ENCODE measurements around the gene C3orf18. TPM values are rescaled to one million over a fixed set of nuclear protein-coding genes. Genes with fewer than 3 reads are reported as not detected.
"Not testable (repeated sequence)": the region's sequence is repeated elsewhere in the genome, so short reads cannot be mapped to it uniquely, and the experiment has no call there.

C3orf18 gene
- total RNA-seq, 1 donor from 2014 or later, result 10.8 TPM

GRCh38 chr3:50517721-50518206 is 49.8 kb downstream of the C3orf18 start:
- Histone ChIP-seq H3K27ac (no peak overlapping the region), H3K4me1 (peaks cover 19% of the 10 kb centered on the region), H3K36me3 (no peaks in the 10 kb centered on the region), H3K9me3 (no peaks in the 10 kb centered on the region), H3K27me3 (no peaks in the 10 kb centered on the region), H3K4me3 (no peak overlapping the region)
- intact Hi-C loops (cut with DNase I), result no loop called here
- TF ChIP-seq POLR2A (IDR thresholded peaks at IDR 0.05), result no peak
- no peak for TF ChIP-seq POLR2AphosphoS5 (IDR thresholded peaks at IDR 0.05; ENCODE audit: insufficient read depth in 1 of 2, low read depth in 1 of 2)
- TF ChIP-seq CTCF (IDR thresholded peaks at IDR 0.05), result no peak
- no peak for DNase-seq (ENCODE audit: extremely low spot score in 2 of 2)

- Histone ChIP-seq H3K4me1 (peaks cover 19% of the 10 kb centered on the region), H3K27ac (peak overlapping the region; percentile 19), H3K27me3 (no peaks in the 10 kb centered on the region), H3K9me3 (no peaks in the 10 kb centered on the region), H3K36me3 (no peaks in the 10 kb centered on the region), H3K4me3 (no peak overlapping the region)
- intact Hi-C loops (cut with DNase I), result no loop called here
- TF ChIP-seq POLR2A (IDR thresholded peaks at IDR 0.05) (no peak), CTCF (IDR thresholded peaks at IDR 0.05) (no peak), POLR2AphosphoS5 (IDR thresholded peaks at IDR 0.05; ENCODE audit: insufficient read depth in 1 of 2, low read depth in 1 of 2) (no peak)
- DNase-seq (ENCODE audit: extremely low spot score in 2 of 2), result no peak
Measured at GRCh38 chr3:50516440-50516871, 51.1 kb downstream of the C3orf18 start.

GRCh38 chr3:50515565-50516439 is 51.7 kb downstream of the C3orf18 start:
- H3K36me3 ChIP-seq, result no peaks in the 10 kb centered on the region
- no peak for DNase-seq (ENCODE audit: extremely low spot score in 2 of 2)
- H3K27me3 ChIP-seq, result no peaks in the 10 kb centered on the region
- no peak for TF ChIP-seq POLR2A (IDR thresholded peaks at IDR 0.05)
- peak overlapping the region; percentile 19 for H3K27ac ChIP-seq
- peaks cover 19% of the 10 kb centered on the region for H3K4me1 ChIP-seq
- H3K9me3 ChIP-seq, result no peaks in the 10 kb centered on the region
- H3K4me3 ChIP-seq, result peak overlapping the region in 1 of 2 donors; percentile 11
- intact Hi-C loops (cut with DNase I), result no loop called here

- H3K4me3 ChIP-seq; H3K9me3 ChIP-seq; H3K27me3 ChIP-seq; H3K27ac ChIP-seq; DNase-seq (ENCODE audit: extremely low spot score in 2 of 2); H3K36me3 ChIP-seq; intact Hi-C loops (cut with DNase I): not testable (repeated sequence)
- peaks cover 19% of the 10 kb centered on the region for H3K4me1 ChIP-seq
Measured at GRCh38 chr3:50512908-50513307, 54.6 kb downstream of the C3orf18 start.

GRCh38 chr3:50512131-50512530 is 55.4 kb downstream of the C3orf18 start:
- Histone ChIP-seq H3K9me3 (no peaks in the 10 kb centered on the region), H3K36me3 (no peaks in the 10 kb centered on the region), H3K4me1 (peaks cover 19% of the 10 kb centered on the region), H3K27me3 (no peaks in the 10 kb centered on the region), H3K4me3 (no peak overlapping the region), H3K27ac (no peak overlapping the region)
- TF ChIP-seq POLR2A (IDR thresholded peaks at IDR 0.05) (no peak), CTCF (IDR thresholded peaks at IDR 0.05) (no peak), POLR2AphosphoS5 (IDR thresholded peaks at IDR 0.05; ENCODE audit: insufficient read depth in 1 of 2, low read depth in 1 of 2) (no peak)
- intact Hi-C loops (cut with DNase I), result no loop called here
- no peak for DNase-seq (ENCODE audit: extremely low spot score in 2 of 2)

- intact Hi-C loops (cut with DNase I), result no loop called here
- no peak for DNase-seq (ENCODE audit: extremely low spot score in 2 of 2)
Measured at GRCh38 chr3:50510325-50510724, 57.2 kb downstream of the C3orf18 start.

More at GRCh38 chr3:50510325-50510724, 57.2 kb downstream of the C3orf18 start:
- Histone ChIP-seq H3K36me3 (no peaks in the 10 kb centered on the region), H3K4me3 (no peak overlapping the region), H3K27ac (no peak overlapping the region), H3K27me3 (no peaks in the 10 kb centered on the region), H3K9me3 (no peaks in the 10 kb centered on the region), H3K4me1 (peaks cover 4% of the 10 kb centered on the region)
- no peak for TF ChIP-seq POLR2A (IDR thresholded peaks at IDR 0.05)
- no peak for TF ChIP-seq CTCF (IDR thresholded peaks at IDR 0.05)
- no peak for TF ChIP-seq POLR2AphosphoS5 (IDR thresholded peaks at IDR 0.05; ENCODE audit: insufficient read depth in 1 of 2, low read depth in 1 of 2)

All from vagina (tissue), 2 donors.